HK-2 (cell line): ENCODE measurements around the gene MTMR1.

Experiments used
- DNase-seq: peaks from one replicate; pipeline ENCODE4 v3.0.0-alpha.2; 2018; ENCODE audit not compliant: unreplicated experiment

MTMR1 gene

DNA sequence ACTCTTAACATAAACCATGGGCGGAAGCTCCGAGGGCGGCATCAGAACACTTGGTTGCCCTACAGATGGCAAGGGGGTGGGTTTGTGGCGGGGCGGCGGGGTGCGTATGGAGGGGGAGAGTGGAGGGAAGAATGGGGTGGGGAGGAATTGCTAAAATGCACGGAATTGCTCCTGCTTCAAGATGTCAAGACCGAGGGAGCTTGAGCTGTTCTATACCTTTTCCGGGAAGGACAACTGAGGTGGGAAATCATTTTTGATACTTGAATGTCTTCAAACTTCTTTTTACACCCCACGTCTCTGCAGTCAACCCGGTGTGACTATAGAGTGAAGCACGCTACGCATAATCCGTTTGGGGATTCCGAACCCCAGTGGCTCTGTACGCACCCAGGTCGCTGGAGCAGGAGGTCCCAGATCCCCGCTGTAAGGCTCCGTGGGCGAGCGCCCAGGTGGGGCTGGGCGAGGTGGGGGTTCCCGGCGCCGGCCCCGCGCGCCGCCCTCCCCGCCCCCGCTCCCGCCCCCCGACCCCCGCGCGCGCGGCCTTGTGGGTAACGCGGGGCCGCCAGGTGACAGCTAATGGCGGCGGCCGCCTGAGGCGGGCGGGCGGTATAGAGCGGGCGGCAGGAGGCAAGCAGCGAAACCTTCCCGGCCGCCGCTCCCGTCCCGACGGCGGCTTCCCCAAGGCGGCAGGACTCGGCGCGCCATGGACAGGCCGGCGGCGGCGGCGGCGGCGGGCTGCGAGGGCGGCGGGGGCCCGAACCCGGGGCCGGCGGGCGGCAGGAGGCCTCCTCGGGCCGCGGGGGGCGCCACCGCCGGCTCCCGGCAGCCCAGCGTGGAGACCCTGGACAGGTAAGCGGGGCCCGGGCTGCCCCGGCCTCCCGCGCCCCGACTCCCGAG lies at the start of gene MTMR1:
TSS of gene MTMR1 (plus strand) at position 566 of the 894 bp plus-strand sequence. CDS start at position 701, 135 bp downstream.
- peak; percentile 32 for DNase-seq

DNA sequence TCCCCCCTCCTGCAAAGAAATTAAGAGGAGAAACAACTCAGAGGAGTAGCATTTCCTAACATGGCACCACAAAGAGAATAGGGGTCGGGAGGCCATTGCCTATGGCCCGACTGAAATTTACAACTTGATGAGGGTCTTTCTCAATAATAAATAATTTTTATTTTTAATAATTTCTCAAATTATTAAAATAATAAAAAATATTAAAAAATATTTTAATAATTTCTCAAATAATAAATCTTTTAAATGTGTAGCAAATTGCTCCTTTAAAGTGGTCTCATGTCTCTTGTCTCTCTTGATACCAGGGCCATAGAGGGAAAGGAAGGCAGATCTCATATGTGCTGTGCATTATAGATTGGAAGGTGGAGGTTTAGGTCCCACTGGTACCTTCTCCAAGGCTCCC lies 49.2 kb upstream of the MTMR1 start:
- no peak for DNase-seq

DNA sequence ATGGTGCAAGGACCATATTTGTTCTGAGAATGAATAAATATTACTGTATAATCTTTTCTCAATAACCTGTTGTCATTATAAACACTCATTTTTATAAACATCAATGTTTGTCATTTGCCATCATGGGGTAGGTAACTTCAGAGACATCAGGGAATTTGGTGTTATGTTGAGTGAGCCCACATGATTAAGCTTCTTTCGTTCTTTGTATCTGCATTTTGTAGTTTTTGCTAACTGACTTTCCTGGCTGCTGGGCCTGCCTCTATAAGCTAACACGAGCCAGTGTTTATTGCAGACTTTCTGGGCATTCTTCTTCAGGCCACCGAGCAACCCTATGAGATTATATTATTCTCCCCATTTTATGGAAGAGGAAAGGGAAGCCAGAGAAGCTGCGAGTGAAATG lies 48.8 kb upstream of the MTMR1 start:
- DNase-seq = no peak

DNA sequence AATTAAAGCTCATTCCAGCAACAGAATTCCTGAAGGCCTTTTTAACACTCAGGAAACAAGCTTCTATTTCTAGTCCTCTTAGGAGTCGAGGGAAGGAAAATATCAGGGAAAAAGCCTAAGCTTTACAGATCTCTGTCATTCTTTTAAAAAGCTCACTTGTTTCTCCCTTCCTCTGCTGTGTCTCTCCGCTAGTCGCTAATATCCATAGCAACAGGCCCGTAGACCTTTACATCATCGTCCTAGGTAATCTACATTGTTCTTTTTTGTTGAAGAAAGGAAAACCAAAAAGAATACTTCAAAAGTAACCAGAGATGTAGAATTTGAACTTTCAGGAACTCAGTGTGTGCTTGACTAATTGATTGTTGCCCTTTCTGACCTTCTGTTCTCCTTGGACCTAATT lies 45.9 kb upstream of the MTMR1 start:
- DNase-seq = no peak

DNA sequence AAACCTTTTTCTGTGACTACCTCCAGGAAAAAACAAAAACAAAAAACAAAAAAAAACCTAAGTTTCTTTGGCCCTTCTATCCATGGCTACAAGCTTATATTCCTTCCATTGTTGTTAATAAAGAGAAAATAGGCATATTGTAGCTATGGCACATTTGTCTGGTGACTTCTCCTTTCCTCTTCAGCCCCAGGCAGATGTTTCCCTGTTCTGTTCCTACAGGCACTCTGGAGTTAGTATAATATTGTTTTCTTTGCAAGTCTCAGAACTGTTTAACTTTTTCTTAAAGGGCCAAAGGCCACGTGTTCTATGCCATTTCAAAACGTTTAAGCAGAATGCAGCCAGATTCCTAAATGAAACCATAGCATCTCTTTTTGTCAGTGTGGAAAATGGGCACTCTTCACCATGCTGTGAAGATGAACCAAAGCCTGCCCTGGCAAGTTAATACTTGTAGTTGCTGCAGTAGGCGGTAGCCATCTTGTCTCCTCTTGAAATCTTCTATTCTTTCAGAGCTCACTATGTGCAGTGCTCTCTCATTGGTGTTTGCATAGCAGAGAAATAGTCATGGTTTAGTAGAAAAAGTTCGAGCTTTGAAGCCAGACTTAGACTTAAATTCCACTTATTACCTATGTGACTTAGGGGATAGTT lies 44.8 kb upstream of the MTMR1 start:
- no peak for DNase-seq

DNA sequence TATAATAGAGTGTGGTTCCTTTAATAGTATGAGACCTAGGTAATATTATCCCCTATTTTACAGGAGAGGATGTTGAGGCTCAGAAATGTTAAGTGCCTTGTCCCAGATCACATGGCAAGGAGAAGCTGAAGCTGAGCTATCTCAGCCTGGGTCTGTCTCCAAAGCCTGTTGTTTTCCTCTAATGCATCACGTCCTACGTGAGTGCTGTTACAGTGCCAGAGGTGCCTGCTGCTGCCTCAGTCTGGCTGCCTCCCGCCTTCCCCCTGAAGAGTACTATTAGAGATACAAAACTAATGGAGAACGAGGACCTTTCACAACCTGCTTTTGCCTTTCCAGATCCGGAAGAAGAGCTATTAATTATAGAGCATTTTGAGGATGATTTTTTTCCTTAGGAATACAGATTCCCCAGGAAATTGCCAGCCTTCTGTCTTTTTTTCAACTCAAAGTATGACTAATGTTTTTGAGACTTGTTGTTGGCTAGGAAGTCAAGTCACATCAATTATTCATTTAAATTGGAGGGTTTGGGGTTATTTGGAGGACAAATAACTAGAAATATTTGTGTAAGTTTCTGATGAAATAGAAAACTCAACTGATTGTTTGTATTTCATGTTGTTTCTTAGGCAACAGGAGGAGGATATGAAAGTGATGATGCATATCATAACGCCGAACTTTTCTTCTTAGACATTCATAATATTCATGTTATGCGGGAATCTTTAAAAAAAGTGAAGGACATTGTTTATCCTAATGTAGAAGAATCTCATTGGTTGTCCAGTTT lies 43.9 kb upstream of the MTMR1 start:
- no peak for DNase-seq

DNA sequence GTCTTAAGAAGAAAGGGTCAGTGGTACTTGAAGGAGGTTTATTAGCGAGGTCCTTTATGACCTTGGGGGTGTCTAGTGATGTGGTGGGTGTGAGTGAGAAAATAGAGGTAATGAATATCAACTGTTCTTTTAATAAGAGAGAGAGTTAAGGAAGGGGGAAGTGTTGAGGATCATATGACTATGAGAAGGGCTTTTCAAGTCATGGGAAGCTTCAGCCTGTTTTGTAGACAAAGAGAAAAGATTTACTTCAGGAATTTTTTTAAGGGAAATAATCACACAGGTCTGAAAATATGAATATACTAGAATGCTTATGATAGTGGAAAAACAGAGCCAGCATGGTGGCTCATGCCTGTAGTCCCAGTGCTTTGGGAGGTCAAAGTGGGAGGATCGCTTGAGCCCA lies 41.3 kb upstream of the MTMR1 start:
- no peak for DNase-seq

DNA sequence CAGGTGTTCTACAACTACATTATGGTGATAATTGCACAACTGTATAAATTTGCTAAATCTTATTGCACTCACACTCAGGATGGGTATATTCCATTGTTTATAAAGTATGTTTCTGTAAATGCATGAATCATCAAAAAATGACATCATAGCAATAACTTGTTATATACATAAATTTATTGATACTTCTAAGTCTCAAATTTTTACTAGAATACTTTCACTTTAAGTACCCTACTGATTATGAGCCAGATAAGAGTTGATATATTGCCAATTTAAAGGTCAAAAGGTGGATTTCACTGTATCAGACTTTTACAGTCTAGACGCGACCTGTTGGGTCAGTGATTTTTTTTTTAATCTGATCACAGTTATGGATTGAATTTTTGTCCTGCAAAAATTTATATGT lies 37.4 kb upstream of the MTMR1 start:
- no peak for DNase-seq

DNA sequence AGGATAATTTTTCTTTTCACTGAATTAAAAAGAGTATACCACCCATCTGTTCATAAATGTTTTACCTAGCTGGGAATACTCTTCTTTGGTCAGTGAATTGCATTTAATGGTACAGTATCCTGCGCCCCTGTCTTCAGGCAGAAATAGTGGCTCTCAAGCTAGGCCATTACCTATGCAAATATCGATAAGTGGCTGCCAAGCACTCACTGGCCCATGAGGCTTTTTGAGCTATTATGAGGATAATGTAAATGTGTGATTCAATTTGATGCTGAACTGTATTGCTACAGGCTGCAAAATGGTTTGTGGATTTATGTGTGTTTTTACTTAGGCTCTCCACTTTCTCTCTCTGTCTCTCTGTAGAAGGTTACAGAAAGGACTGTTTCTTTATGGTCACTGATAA lies 30.1 kb upstream of the MTMR1 start:
- no peak for DNase-seq

DNA sequence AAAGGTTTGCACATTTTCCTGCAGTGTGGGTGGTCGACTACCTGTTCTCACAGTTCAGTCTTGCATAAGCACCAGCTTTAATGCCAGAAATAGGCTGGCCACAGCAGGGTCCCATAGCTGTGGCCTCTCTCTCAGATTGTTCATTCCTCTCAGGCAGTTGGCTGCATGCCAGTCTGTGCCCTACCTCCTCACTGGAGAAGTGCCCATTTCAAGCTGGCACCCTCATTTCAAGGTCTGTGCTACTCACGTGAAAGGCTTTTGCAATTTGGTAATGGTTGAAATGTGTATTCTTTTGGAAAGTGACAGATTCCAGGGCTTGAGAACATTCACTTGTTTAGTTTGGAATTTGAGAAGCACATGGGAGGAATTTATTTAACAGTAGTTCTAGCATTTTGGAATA lies 28.9 kb upstream of the MTMR1 start:
- DNase-seq = no peak

DNA sequence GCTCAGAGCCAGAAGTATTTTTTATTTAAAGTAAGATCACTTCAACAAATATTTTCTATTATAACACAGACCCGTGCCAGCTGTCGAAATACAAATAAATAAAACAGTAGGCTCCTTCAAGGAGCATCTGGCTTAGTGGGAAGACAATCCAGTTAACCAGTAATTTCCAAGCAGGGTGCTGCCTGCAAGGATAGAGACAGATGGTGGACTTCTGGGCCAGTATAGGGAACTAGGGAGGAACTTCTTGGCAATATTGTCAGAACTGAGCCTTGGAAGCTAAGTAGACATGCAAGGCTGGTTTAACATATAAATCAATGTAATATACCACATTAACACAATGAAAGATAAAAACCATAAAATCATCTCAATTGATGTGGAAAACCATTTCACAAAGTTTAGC lies 17.0 kb upstream of the MTMR1 start:
- DNase-seq = no peak

DNA sequence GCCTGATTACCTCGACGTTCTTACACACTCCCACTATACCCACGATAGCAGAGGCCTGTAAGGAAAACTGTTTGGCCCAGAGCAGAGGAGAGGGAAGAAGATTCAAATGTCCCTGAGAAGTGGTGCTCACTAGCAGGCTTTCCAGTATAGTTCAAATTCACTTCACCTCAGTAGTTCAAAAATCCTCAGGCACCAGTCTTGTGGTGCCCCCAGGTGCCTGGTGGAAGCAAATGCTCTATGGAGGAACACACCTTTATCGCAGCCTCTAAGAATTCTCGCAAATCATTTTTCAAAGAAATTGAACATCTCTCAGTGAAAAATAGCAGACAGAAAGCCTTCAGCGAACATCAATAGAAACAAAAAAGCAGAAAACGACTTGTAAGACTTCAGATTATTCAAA lies 12.2 kb upstream of the MTMR1 start:
- DNase-seq = no peak

DNA sequence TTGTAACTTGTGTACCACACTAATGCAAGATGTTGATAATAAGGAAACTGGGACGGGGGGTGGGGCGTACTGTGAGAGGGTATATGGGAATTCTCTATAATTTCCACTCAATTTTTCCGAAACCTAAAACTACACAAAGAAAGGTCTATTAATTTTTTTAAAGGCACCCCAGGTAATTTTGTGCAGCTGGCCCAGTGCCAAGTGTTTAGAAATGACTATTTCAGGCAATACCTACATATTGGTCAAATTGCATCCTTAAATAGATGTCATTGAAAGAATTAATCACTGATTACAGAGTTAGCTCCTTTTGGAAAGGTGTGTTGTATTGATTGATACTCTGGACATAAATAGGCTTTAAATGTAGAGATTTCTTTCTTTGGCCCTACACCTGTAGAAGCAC lies 10.1 kb upstream of the MTMR1 start:
- DNase-seq = no peak

DNA sequence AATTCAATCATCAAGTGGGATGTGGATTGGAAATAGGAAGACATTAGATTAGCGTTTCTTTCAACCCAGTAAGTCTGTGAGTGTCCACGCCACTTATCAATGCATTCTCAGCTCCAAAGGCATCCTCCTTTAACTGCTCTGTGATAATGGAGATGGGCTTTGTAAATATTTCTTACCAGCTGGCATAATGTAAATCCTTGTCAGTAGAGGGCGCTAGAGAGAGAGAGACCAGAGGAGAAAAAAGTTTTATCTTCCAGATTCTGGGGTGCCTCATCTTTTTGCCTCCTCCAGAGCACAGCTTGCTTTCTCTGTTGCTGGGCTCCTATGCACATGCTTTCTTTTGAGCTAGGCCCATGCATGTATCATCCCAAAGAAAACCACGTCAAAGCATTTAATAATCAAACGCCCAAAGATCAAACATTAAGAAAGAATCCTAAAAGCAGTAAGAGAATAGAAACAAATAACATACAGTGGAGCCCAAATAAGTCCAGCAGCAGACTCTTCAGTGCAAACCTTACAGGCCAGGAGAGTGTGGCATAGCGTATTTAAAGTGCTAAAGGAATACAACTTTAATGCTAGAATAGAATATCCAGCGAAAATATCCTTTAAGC lies 9.6 kb upstream of the MTMR1 start:
- DNase-seq = no peak

DNA sequence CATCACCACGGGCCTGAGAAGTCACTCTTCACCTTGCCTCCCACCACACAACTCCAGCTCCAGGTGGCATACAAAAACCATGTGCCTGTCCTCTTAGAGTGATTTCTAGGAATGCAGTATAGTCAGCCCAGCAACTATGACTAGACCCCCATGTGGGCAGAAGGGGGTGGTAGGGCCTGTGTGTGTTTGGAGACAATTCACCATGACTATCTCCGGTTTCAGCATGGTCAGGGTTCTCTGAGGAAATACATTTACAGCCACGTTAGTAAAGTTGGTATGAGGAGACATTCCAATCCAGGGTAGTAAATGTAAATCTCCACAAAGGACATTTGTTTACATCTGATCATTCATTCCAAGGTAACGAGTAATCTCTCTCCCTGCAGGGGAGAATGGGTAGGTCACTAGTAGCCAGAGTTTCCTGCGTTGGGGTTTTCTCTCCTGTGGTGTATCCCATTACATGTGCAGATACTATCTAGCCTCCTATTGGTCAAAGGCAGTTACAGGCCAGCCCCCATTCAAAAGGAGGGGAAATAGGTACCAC lies 4.2 kb upstream of the MTMR1 start:
- DNase-seq = peak; percentile 72

DNA sequence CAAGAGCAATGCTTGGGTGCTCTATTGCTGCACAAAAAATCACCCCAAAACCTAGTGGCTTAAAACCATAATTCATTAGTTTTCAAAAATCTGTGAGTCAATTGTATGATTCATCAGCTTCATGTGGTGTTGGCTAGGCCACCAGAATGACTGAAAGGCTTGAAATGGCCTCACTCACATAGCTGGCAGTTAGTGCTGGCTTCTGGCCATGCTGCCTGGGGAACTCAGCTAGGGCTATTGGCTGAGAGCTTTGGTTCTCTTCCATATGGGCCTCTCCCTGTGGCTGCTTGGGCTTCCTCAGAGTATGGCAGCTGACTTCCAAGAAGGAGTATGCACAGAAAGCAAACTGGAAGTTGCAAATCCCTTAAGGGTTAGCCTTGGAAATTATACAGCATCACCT lies 3.1 kb upstream of the MTMR1 start:
- DNase-seq = peak; percentile 67

DNA sequence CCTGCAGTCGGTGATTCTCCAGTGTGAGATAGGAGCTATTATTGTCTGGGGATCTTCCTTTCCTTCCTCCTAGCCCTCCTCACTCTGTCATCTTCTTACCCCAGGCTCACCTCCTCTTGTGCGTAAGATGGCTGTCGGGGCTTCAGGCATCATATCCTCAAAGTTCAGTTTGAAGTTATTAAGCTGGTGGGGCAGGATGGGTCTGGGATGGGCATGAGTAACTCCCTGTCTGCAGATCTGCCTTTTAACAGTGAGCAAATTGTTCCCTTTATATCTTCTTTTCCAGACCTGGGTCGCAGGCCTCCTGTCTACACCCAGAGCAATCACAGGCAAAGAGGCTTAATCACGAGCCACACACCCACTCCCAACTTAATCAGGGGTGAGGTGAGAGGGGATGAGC lies 900 bp upstream of the MTMR1 start:
- no peak for DNase-seq

DNA sequence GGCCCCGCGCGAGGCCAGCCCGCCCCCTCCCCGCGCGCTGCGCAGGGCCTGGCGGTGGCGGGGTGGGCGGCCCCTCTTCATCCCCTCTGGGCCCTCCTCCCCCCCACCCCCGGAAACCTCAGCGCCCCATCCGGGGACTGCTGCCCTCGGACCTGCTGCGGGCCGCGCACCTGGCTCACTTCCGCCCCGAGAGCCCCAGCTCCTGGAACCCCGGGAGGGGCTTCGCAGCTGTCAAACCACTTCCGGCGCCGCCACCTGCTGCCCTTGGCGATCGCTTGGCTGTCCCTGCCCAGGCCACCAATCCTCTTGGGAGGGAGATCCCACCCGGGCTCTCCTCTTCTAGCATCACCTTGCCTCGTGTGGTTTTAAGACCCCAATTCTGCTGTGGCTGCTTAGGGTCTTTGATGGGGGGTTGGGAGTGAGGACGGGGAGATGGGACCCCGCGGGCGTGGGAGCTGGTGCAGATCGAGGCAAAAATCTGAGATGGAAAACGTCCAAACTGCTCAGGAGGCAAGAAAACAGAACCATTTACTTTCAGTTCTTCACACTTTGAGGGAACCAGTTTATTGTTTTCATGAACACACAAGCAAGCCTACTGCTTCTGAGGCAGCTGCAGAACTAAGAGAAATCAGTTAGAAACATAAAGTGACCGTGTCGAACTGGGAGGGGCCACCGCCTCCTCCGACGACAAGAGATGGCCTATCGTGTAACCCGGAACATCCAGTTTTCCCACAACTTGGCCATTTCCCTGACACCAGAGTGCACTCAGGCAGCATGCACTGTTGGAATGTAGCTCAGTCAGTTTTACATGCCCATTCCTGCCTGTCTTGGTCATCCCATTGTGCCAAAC lies 754 bp downstream of the MTMR1 start:
- DNase-seq = peak; percentile 55

DNA sequence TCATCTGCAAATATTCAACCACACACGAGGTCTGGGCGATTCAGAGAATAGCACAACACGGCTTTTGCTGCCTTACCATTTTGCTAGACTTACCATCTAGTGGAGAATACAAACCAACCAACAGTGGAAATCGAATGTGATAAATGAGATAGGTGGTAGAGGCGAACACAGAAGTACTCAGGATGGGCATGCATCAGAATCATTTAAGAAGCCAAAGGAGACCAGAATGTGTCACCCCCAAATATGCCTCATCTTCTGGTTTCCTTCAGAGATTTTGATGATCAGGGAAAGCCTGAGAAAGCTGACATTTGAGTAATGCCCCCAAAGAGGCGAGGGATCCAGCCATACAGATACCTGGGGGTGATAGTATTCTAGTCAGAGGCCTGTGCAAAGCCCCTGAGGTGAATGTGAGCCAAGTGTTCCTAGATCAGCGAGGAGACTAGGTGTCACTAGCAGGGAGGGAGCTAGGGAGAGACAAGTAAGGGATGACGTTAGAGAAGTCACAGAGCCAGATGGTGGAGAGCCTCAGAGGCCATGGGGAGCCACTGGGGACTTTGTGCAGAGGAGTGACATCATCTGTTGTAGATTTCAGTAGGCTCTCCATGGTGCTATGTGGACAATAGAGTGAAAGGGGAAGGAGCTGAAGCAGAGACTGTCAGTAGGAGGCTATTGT lies 1.7 kb downstream of the MTMR1 start:
- DNase-seq = no peak

DNA sequence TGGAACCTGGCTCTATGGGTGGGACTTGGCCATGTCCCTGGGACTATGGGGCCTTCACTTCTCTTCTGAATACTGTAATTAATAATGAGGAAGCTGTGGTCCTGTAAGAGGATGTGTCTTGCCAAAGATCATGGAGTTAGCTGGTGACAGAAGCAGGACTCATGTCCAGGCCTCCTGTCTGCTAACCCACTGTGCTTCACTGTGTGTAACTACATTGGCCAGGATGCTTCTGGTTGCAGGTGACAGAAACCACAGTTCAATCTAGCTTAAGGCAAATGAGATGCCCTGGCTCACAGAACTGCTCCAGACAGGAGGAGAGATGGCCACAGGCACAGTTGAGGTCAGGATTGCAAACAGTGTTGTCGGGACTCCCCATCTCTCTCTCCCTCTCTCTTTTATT lies 3.1 kb downstream of the MTMR1 start:
- DNase-seq = no peak
